ENCODE data around the gene NCK2.

- TF ChIP-seq TP53 (CRISPR knock-in tag; IDR thresholded peaks at IDR 0.05) (no peak), CTCF (IDR thresholded peaks at IDR 0.05) (no peak), MAFK (IDR thresholded peaks at IDR 0.05; ENCODE audit: partially characterized antibody) (no peak), CEBPB (IDR thresholded peaks at IDR 0.05) (no peak)
Observed at GRCh38 chr2:105845976-105846375, 101.3 kb downstream of the NCK2 start.

Measured in A549 (cell line).